HG02763 (cell line): ENCODE results near the gene SCAMP3.
A peak's percentile ranks its signal among the peaks of the same experiment; 100 is the strongest.
"Not testable (repeated sequence)": the region's sequence is repeated elsewhere in the genome, so short reads cannot be mapped to it uniquely, and the experiment has no call there.

Source experiments
- ATAC-seq: cut with Tn5 transposase; IDR thresholded peaks from one replicate; pipeline ENCODE4 v1.9.1; 2021; ENCODE audit warnings: mild to moderate bottlenecking, moderate library complexity; ENCODE audit not compliant: unreplicated experiment

The SCAMP3 gene

DNA sequence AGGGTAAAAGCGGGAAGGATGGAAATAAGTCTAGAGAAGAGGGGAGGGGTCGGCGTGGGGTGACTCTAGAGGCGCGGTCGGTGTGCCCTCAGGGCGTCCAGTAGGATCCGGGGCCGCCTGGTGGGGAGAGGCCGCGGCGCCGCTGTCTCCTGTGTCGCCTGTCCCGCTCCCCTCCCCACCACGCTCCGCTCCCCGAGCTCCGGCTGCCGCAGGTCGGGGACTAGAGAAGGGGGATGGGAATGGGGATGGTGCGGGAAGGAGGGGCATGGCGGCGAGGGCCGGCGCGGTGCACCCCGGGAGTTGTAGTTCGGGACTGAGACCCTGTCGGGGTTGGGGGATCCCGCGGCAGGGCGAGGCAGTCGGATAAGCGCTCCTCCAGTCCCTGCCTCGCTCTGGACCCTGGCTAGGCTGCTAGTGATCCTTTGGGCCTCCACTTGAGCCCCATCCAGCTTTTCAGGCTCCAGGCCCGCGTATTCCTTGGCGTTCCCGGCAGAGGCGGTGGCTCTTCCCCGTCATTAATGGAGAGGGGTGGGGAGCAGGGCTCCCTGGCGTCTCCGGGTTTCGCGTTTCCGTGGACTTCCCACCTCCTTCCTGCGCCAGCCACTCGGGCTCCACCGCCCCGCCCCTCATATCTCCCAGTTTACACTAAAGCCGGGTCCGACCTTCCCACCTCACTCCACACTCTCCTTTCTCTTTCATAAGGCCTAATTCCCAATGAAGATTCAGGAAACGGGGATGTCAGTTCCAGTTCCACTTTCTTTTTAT lies 6.7 kb downstream of the SCAMP3 start, which contains the start of gene ENTREP3:
Gene ENTREP3, minus strand, starts transcription at position 241 of the 765 bp plus-strand sequence. CDS start 606 bp downstream, outside the sequence.
- peak; percentile 59 for ATAC-seq

DNA sequence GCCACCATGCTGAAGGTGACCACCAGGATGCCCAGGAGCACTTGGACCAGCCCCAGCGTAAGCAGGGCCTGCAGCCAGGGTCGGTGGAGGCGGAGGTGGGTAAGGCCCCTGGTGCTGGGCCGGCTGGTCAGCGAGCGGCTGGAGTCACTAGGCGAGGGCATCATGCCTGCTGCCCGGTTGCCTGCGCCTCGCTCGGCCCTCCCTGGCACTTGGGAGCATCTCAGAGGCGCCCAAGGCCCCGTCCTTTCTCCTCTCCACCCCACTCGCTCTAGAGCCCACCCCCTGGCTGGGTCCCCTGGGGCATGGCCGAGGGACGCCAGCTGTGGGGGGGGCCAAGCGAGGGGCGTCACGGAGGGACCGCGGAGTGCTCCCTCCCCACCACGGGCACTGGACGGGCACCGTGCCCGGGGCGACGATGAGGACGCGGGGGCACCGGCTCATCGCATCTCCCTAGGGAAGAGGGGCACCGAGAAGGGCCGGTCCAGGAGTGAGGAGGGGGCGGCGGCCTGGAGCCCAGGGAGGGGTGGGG lies 7.4 kb downstream of the SCAMP3 start:
- ATAC-seq = no peak

DNA sequence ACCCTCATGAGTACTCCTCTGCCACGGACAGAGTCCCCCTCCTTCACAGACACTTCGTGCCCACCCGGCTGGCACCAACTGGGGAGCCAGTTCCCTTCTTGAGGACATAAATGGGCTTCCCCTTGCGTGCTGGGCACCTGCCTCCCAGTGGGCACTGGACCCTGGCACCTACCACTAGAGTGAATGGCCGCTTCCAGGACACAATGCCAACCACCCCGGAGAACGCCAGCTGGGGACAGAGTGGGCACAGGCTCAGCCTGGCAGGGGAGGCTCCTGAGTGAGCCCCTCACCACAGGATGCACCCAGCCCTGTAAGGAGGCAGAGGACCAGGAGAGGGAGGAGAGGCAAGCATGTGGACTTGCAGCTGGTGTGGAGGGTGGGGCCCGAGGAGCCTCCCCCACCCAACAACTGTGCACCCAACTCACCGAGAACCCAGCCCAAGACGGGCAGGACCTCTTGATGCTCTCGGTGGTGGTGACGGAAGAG lies 7.9 kb downstream of the SCAMP3 start:
- ATAC-seq = no peak

DNA sequence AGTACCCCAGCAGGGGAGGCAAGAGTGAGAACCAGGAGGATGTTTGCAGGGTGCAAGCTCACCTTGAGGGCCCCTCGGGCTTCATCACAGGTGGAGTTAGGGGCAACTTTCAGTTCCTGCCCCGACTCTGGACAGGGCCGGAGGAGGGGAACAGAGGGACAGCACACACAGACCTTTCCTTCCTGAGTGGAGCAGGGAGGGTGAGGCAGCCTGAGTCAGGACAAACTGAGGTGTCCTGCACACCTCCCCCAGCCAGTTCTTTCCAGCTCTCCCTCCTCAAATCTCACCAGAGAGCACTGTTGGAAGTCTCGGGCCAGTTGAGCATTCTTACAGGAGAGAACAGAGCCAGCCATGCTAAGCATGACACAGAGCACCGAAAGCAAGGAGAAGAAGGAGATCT lies 8.4 kb downstream of the SCAMP3 start:
- no peak for ATAC-seq

DNA sequence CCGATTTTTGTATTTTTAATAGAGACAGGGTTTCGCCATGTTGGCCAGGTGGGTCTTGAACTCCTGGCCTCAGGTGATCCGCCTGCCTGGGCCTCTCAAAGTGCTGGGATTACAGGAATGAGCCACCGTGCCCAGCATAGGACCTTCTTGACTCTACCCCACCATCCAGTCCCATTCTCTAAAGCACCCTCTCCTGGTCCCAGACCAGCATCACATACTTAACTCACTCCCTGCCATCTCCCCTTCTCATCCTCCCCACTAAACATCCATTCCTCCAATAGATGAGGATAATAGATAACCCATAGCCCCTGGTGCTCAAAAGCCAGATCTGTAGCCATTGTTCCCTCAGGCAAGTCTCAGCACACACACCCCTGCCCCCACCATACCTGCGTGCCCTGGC lies 9.0 kb downstream of the SCAMP3 start:
- no peak for ATAC-seq

DNA sequence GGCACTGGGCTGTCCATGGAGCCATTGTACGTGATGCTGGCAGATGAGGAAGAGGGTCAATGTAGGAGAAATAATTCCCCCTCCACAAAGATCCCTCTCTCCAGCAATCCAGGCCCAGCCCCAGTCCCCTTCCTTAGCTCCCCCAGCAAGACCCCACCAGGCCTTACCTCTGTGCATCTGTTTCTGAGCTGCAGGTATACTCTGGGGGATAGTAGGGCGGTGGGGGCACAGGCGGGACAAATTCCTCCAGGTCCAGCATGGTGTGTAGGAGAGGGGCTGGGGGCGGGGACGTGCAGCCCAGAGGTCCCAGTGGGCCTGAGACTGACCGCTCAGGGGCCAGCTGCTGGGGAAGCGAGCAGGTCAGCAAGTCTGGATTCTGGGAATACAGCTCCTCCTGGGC lies 10.6 kb downstream of the SCAMP3 start:
- ATAC-seq = no peak

DNA sequence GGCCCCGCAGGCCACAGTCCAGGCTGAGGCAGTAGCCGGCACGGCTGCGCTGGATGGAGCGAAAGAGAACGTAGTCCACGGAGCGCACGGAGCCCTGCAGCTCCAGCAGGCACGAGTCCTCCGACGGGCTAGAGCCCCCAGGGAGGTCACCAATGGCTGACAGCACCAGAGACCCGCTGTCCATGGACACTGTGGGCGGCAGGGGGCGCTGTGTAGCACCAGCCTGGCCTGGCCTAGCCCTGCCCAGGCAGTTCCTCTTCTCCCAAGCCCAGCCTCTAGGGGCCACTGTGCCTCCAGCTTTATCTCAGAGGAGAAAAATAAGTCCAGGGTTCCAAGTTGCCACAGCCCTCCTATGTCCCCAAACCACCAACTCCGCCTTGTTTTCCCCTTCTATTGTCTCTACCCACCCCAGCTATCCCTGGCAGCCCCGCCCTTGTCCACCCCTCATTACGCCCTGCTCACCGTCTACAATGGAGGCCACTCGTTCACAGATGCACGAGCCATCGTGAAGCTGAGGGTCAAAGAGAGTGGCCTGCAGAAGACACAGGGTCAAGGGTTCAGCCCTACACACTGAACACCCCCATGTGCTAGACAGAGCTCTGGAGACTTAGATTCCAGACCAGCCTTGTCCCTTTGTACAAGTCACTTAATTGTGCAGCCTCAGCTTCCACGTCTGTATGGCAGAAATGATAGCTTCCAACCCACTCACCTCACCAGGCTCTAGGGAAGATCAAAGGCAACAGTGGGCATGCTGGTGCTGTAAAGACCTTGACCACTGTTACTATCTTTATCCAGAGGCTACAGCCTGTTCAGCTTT lies 11.3 kb downstream of the SCAMP3 start:
- peak; percentile 87 for ATAC-seq

DNA sequence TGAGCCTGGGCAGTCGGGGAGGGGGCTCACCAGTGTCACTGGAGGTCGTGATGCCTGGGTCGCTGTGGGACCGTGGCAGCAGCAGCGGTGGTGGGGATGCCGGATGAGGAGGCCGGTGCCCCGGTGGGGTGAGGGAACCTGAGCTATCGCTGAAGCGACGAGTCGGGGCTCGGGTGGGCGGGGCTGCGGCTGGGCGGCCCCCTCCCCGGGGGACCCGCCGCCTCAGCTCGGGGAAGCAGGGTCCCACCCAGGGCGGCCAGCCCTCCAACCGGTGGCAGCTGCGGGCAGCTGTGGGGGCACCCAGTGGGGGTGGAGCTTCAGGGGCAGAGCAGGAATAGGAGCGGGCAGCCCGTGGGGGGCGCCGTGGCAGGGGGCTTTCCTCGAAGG lies 11.9 kb downstream of the SCAMP3 start:
- no peak for ATAC-seq

DNA sequence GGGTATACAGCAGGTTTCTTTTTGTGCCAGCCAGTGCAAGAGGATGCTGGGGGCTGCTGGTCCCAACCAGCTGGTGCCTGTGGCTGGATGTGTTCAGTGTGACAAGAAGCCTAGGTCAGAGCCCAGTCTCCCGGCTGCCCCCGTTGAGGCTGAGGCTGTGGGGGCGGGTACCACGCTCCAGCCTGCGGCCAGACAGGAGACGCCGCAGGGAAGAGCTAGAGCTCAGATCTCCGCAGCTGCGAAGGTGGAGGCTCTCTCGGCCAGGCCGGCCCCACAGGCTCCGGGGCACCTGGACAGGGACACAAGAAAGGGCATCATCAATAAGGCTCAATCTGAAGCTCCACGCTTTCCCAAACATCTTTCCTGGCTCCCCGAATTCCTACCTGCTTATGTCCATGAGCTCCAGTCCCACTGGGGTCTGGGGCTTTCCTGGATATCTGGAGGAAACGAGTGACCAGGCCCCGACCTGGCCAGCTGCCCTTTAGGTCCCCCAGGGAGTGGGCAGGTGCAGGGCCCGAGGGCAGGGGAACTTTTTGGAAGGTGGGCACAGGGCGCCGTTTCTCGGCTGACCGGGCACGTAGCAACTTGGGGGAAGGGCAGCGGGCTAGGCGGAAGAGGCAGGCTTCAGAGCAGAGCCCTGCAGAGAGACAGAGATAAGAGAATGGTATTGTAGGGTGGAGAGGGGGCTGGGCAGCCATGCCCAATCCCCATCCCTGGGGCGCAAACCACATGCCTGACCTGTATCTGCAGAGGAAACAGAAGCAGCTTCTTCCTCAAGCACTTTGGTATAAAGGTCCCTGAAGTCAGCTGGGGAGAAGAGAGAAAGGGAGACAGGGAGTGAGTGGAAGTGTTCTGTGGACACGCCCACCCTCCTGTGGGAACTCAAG lies 14.2 kb downstream of the SCAMP3 start:
- no peak for ATAC-seq

DNA sequence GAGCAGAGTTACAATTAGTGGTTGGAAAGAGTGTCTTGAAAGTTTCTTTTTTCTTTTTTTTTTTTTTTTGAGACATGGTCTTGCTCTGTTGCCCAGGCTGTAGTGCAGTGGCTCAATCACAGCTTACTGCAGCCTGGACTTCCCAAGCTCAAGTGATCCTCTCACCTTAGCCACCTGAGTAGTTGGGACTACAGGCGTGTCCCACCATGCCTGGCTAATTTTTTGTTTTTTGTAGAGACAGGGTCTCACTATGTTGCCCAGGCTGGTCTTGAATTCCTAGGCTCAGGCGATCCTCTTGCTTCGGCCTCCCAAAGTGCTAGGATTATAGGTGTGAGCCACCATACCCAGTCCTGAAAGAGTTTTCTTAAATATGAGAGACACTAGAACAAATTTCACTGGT lies 15.4 kb downstream of the SCAMP3 start:
- not testable (repeated sequence) for ATAC-seq

DNA sequence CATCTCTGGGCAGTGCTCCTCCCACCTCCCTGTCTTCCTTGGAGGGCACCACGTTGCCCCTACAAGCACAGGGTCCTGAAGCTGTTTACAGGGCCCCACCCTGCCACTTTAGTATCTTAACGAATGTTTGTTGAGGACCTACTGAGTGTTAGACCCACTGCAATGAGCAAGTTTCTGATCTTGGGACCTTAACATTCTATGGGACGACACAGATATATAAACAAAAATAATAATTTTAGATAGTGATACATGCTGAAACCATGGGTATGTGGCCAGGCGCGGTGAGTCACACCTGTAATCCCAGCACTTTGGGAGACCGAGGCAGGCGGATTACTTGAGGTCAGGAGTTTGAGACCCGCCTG lies 17.0 kb downstream of the SCAMP3 start:
- ATAC-seq = no peak

DNA sequence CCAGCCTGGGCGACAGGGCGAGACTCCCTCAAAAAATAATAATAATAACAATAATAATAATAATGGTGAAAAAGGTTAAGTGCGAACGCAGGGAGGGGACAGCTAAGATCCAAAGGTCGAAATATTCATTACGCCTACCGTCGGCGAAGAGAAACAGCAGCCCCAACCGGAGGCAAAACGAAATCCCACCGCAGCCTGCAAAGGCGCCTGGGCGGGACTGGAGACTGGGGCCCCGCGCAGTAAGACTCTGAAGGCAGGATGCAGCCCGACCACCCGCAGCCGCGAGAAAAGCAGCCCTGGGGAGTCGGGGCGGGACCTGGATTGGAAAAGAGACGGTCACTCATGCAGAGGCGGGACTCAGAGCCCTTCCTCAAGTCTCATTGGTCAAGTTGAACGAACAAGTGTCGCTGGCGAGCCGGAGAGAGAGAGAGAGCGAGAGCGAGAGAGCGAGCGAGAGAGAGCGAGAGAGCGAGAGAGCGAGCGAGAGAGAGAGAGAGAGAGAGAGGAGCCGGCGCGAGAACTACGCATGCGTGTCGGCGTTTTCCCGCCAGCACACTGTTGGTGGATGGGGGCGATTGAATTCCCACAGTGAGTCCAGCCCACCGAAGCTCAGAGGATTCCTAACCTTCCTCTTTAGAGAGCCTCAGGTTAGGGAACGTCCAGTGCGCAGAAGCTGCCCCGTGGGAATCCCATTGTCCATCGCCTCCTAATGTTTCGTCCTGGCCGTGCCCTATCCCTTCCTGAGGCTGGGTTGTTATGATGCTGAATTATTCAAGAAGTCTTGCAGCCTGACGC lies 17.6 kb downstream of the SCAMP3 start:
- ATAC-seq = peak; percentile 90

DNA sequence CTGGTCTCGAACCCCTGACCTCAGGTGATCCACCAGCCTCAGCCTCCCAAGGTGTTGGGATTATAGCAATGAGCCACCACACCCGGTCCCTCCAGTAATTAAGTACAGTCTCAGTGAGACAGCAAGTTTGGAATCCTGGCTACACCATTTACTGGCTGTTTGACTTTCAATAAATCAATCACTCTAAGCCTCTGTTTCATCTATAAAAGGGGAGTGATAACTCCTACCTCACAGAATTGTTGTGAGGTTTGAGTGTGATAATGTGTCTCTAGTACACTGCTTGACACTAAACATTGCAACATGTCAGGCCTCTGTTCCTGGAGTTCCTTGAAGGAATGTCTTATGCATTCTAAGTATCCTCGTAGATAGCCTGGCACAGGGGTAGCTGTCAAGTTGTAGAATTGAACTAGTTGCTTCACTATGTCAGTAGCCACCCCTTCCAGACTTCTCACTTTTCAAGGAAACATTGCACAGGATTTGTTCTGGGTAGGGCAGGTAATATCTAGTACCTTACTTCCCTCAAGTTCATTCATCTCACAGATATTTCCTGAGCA lies 19.3 kb downstream of the SCAMP3 start:
- no peak for ATAC-seq

DNA sequence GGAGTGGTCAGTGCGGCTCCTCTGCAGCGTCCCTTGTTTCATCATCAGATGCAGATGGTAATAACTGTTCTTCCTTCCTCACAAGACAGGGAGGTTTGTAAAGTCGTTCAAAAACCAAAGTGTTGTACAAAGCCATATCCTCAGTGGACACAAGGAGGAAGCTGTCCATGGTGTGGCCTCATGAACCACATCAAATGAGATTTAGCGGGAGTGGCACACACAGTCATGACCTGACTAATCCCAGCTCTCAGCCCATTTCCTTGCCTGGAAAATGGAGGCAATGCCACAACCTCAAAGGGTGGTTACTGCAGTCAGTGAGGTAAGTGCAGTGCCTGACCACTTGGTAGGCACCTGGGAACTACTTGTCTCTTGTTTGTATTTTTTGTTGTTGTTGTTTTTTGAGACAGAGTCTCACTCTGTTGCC lies 20.3 kb downstream of the SCAMP3 start:
- ATAC-seq = no peak

DNA sequence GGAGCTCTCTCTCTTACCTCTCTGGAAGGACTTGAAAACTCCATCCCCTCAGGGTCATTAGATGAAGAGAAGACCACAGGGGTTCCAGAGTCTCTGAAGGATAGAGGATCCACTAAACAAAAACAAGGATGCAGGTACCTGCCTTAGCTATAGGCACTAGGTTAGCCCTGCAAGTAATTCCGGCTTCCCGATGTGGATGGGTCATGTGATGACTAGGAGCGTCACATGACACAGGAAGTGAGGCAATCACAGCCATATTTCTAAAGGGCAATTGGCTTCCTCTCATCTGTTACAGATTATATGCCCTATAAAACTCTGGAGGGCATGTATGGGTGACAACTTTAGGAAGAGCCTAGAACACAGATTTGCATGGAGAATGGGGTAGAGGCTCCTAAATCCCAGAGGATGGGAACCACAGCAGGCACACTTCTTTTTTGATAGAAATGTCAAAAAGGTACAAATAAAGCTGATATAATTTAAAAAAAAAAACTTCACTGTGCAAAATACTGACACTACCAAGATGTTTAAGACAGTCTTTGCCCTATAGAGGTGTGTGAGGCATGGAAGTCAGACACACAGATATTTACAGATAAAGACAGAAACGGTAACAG lies 21.0 kb downstream of the SCAMP3 start:
- ATAC-seq = no peak

DNA sequence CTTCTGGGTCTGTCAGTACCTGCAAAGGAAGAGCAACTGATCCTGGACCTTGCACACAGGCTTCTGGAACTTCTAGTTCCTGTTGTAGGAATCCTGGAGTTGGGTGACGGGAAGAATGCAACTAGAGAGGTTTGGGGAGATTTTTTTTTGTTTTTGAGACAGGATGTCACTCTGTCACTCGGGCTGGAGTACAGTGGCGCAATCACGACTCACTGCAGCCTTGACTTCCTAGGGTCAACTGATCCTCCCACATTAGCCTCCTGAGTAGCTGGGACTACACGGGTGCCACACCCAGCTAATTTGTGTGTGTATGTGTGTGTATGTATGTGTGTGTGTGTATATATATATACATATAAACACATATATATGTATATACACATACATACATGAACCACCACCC lies 25.7 kb downstream of the SCAMP3 start:
- ATAC-seq = no peak

DNA sequence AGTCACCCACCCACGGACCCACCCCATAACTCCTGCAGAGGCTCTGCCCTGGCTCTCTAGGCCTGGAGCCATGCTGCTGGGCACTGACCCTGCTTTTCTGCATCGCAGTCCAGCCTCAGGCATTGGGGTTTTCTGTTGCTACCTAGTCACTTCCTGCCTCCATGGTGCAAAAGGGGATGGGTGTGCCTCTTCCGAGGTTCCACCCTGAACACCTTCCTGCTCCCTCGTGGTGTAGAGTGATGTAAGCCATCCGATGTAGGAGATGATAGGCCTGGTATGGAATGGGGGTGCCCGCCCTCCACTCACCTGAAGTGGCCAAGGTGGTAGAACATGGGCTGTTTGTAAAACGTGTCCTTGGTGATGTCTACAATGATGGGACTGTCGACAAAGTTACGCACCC lies 26.8 kb downstream of the SCAMP3 start:
- not testable (repeated sequence) for ATAC-seq

DNA sequence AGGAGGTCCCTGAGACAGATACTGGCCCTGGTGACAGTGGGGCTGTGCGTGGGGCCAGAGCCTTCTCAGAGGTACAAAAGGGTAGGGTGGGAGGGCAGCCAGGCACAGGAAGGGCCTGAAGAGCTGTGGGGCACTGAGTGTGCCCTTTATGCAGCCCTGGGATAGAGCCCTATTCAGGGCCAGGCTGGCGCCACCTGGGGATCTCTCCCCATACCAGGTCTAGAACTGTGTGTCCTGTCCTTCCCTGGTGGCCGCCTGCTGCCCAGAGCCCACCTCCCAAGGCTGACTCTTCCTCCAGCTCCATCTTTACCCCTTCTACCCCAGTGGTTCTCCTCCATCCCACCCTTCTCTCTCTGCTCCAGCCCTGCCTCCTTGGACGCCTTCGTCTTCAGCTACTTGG lies 28.7 kb downstream of the SCAMP3 start:
- not testable (repeated sequence) for ATAC-seq
